CD4-positive, alpha-beta T cell treated with Interleukin-2 at 100 ng/mL for 4 hours (primary cell): ENCODE measurements around the gene LUM.

Source experiments
- DNase-seq: peaks from one replicate; pipeline ENCODE4 v3.0.0-alpha.2; 2020; ENCODE audit warnings: low spot score

The LUM gene

GRCh38 chr12:91111366-91112325 lies at the start of gene LUM:
Gene LUM, minus strand, starts transcription at chr12:91111494. Its CDS starts 2,515 bp downstream, at chr12:91108979.
- DNase-seq, result no peak

- no peak for DNase-seq
Measured at GRCh38 chr12:91161009-91161408, 49.7 kb upstream of the LUM start.

GRCh38 chr12:91155990-91156389 lies 44.7 kb upstream of the LUM start:
- no peak for DNase-seq

GRCh38 chr12:91154131-91154530 lies 42.8 kb upstream of the LUM start:
- no peak for DNase-seq

- no peak for DNase-seq
Measured at GRCh38 chr12:91144053-91144452, 32.8 kb upstream of the LUM start.

GRCh38 chr12:91143206-91143605 lies 31.9 kb upstream of the LUM start:
- DNase-seq, result no peak

- DNase-seq, result no peak
Measured at GRCh38 chr12:91142221-91142631, 30.9 kb upstream of the LUM start.

GRCh38 chr12:91140026-91140931 lies 29.0 kb upstream of the LUM start:
- no peak for DNase-seq

- DNase-seq, result no peak
Measured at GRCh38 chr12:91139286-91139685, 28.0 kb upstream of the LUM start.

- no peak for DNase-seq
Measured at GRCh38 chr12:91138337-91138920, 27.1 kb upstream of the LUM start.

- no peak for DNase-seq
Measured at GRCh38 chr12:91133871-91134270, 22.6 kb upstream of the LUM start.

- no peak for DNase-seq
Measured at GRCh38 chr12:91129662-91130362, 18.5 kb upstream of the LUM start.

GRCh38 chr12:91127751-91128150 lies 16.5 kb upstream of the LUM start:
- DNase-seq, result no peak

GRCh38 chr12:91127306-91127705 lies 16.0 kb upstream of the LUM start:
- no peak for DNase-seq

GRCh38 chr12:91126516-91126915 lies 15.2 kb upstream of the LUM start:
- no peak for DNase-seq

- DNase-seq, result no peak
Measured at GRCh38 chr12:91123236-91123916, 12.1 kb upstream of the LUM start.

- DNase-seq, result no peak
Measured at GRCh38 chr12:91120781-91121180, 9.5 kb upstream of the LUM start.

- DNase-seq, result no peak
Measured at GRCh38 chr12:91119089-91119488, 7.8 kb upstream of the LUM start.

- no peak for DNase-seq
Measured at GRCh38 chr12:91113621-91114020, 2.3 kb upstream of the LUM start.

- DNase-seq, result no peak
Measured at GRCh38 chr12:91110311-91110924, 876 bp downstream of the LUM start.
